ENCODE results near the gene ABCF1. TPM values are rescaled to one million over a fixed set of nuclear protein-coding genes. Genes with fewer than 3 reads are reported as not detected.

The ABCF1 gene
- total RNA-seq, 2 donors from 2014 or later: 42.3 to 49.2 TPM

DNA sequence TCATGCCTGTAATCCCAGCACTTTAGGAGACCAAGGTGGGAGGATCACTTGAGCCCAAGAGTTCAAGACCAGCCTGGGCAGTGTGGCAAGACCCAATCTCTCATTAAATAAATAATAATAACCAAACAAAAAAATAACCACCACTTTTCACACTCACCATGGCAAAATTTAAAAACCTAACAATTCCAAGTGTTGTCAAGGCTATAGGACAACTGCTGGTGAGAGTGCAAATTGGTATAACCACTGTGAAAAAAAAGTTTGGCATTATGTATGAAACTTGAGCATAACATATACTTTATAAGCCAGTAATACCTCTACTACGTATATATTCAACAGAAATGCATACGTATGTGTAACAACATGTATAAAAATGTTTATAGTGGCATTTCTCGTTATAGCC is 10.3 kb upstream of the ABCF1 start:
- Histone ChIP-seq H3K27me3 (replicated peaks; ENCODE audit: insufficient read depth) (no peaks in the 10 kb centered on the region), H3K4me1 (replicated peaks) (no peaks in the 10 kb centered on the region), H3K36me3 (peaks cover 0 to 3% of the 10 kb centered on the region in 2 donors), H3K27ac (no peak overlapping the region), H3K9me3 (no peaks in the 10 kb centered on the region), H3K4me3 (no peak overlapping the region)
- DNase-seq (ENCODE audit: low spot score): no peak
- TF ChIP-seq, protein P1, sequence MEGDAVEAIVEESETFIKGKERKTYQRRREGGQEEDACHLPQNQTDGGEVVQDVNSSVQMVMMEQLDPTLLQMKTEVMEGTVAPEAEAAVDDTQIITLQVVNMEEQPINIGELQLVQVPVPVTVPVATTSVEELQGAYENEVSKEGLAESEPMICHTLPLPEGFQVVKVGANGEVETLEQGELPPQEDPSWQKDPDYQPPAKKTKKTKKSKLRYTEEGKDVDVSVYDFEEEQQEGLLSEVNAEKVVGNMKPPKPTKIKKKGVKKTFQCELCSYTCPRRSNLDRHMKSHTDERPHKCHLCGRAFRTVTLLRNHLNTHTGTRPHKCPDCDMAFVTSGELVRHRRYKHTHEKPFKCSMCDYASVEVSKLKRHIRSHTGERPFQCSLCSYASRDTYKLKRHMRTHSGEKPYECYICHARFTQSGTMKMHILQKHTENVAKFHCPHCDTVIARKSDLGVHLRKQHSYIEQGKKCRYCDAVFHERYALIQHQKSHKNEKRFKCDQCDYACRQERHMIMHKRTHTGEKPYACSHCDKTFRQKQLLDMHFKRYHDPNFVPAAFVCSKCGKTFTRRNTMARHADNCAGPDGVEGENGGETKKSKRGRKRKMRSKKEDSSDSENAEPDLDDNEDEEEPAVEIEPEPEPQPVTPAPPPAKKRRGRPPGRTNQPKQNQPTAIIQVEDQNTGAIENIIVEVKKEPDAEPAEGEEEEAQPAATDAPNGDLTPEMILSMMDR (IDR thresholded peaks at IDR 0.05): no peak
- TF ChIP-seq POLR2AphosphoS5 (IDR thresholded peaks at IDR 0.05): no peak
- TF ChIP-seq POLR2A (IDR thresholded peaks at IDR 0.05): no peak
- intact Hi-C loops (cut with DNase I): no loop called here
- WGBS: 82% methylated on average over 3 of the region's 3 CpGs

GRCh38 chr6:30562470-30563425 is 8.5 kb upstream of the ABCF1 start:
- H3K4me1 ChIP-seq (replicated peaks): no peaks in the 10 kb centered on the region
- H3K9me3 ChIP-seq: no peaks in the 10 kb centered on the region
- intact Hi-C loops (cut with DNase I): no loop called here
- no peak for DNase-seq (ENCODE audit: low spot score)
- TF ChIP-seq POLR2AphosphoS5 (IDR thresholded peaks at IDR 0.05) (no peak), POLR2A (IDR thresholded peaks at IDR 0.05) (no peak)
- TF ChIP-seq, protein P1 (IDR thresholded peaks at IDR 0.05): no peak
- no peak overlapping the region for H3K27ac ChIP-seq
- no peak overlapping the region for H3K4me3 ChIP-seq
- H3K36me3 ChIP-seq: peaks cover 0 to 3% of the 10 kb centered on the region in 2 donors
- 87% methylated on average over 14 of the region's 14 CpGs for WGBS
- no peaks in the 10 kb centered on the region for H3K27me3 ChIP-seq (replicated peaks; ENCODE audit: insufficient read depth)

- WGBS: 92% methylated on average over 1 of the region's 1 CpG
- H3K9me3 ChIP-seq: no peaks in the 10 kb centered on the region
- H3K4me1 ChIP-seq (replicated peaks): no peaks in the 10 kb centered on the region
- H3K36me3 ChIP-seq: peaks cover 0 to 3% of the 10 kb centered on the region in 2 donors
- TF ChIP-seq POLR2AphosphoS5 (IDR thresholded peaks at IDR 0.05): no peak
- TF ChIP-seq, protein P1 (IDR thresholded peaks at IDR 0.05): no peak
- no peak for TF ChIP-seq POLR2A (IDR thresholded peaks at IDR 0.05)
- no peak overlapping the region for H3K4me3 ChIP-seq
- H3K27me3 ChIP-seq (replicated peaks; ENCODE audit: insufficient read depth): no peaks in the 10 kb centered on the region
- intact Hi-C loops (cut with DNase I): no loop called here
- DNase-seq (ENCODE audit: low spot score): no peak
- H3K27ac ChIP-seq: no peak overlapping the region
Measured at GRCh38 chr6:30564114-30564513, 7.1 kb upstream of the ABCF1 start.

GRCh38 chr6:30565772-30566171 is 5.5 kb upstream of the ABCF1 start:
- Histone ChIP-seq H3K4me1 (replicated peaks) (no peaks in the 10 kb centered on the region), H3K36me3 (peaks cover 0 to 3% of the 10 kb centered on the region in 2 donors), H3K4me3 (no peak overlapping the region), H3K9me3 (no peaks in the 10 kb centered on the region), H3K27ac (no peak overlapping the region), H3K27me3 (replicated peaks; ENCODE audit: insufficient read depth) (no peaks in the 10 kb centered on the region)
- TF ChIP-seq POLR2AphosphoS5 (IDR thresholded peaks at IDR 0.05) (no peak), POLR2A (IDR thresholded peaks at IDR 0.05) (no peak)
- TF ChIP-seq, protein P1 (IDR thresholded peaks at IDR 0.05): no peak
- no peak for DNase-seq (ENCODE audit: low spot score)
- intact Hi-C loops (cut with DNase I): no loop called here

DNA sequence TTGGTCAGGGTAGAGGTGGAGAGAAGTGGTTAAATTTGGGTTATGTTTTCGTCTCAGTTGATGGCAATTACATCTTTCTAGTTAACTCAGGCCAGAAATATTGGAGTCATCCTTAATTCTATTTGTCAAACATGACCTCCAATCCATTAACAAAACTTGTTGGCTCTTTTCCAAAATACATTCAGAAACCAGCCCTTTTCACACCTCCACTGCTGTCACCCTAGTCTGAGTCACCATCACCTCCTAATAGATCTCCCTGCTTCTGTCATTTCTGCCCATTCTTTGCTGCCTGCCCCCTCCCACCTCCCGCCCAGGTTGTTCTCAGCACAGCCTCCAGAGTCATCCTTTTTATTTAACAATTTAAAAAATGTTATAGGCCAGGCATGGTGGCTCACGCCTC is 3.0 kb upstream of the ABCF1 start:
- no peaks in the 10 kb centered on the region for H3K36me3 ChIP-seq
- WGBS: 58% methylated on average over 3 of the region's 3 CpGs
- TF ChIP-seq, protein P1 (IDR thresholded peaks at IDR 0.05): no peak
- TF ChIP-seq POLR2AphosphoS5 (IDR thresholded peaks at IDR 0.05) (no peak), POLR2A (IDR thresholded peaks at IDR 0.05) (no peak)
- no peak overlapping the region for H3K4me3 ChIP-seq
- intact Hi-C loops (cut with DNase I): no loop called here
- peaks cover 6% of the 10 kb centered on the region for H3K4me1 ChIP-seq (replicated peaks)
- H3K27me3 ChIP-seq (replicated peaks; ENCODE audit: insufficient read depth): no peaks in the 10 kb centered on the region
- H3K9me3 ChIP-seq: no peaks in the 10 kb centered on the region
- no peak overlapping the region for H3K27ac ChIP-seq
- DNase-seq (ENCODE audit: low spot score): no peak

Measured in prostate gland (tissue), 2 donors.